IPS DF 4.7 (cell line): ENCODE measurements around the gene ZNF710.

Experiments used
- DNase-seq: peaks from one replicate; pipeline ENCODE4 v3.0.0-alpha.2; 2013; ENCODE audit warnings: low spot score; ENCODE audit errors: extremely low read depth

The ZNF710 gene

DNA sequence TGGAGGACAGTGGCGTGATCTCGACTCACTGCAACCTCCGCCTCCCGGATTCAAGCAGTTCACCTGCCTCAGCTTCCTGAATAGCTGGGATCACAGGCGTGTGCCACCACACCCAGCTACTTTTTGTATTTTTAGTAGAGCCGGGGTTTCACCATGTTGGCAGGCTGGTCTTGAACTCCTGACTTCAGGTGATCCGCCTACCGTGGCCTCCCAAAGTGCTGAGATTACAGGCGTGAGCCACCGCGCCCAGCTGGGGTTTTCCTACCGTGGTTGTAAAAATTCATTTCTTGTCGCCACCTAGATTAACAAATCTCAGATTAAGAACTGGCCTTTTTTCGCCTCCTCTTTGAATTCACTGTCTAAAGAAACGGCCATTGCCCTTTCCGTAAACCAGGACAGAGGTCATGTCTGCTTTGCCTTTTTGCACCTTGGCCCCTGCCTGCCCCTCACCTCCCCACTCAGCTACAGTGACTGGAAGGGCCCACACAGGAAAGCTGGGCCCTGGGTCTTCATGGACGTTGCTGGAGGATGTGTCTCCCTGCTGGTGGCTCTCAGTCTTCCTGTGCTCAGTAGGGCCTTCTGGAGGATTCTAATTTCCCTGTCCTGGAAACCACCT lies 17.2 kb downstream of the ZNF710 start:
- DNase-seq: no peak

DNA sequence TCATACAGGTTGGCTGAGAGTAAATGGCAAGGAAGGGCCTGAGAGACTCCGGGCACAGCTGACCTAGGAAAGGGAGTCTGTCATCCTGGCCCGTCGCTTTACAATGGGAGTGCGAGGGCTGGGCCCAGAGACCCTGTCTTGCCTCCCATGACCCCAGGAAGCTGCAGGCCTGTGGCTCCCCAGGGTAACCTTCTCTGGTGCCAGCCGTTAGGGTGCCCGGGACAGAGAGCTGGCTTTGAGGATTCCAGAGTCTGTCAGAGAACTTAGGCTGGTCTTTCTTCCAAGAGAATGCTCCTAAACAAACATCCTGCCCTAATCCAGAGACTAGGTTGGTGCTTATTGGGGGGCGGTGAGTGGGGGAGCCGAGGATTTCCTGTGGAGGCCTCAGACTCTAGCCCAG lies 18.5 kb downstream of the ZNF710 start:
- no peak for DNase-seq

GRCh38 chr15:90020021-90020735 lies 19.1 kb downstream of the ZNF710 start:
- no peak for DNase-seq

GRCh38 chr15:90020936-90021507 lies 19.9 kb downstream of the ZNF710 start:
- no peak for DNase-seq

GRCh38 chr15:90022345-90022744 lies 21.2 kb downstream of the ZNF710 start:
- DNase-seq: no peak

GRCh38 chr15:90022905-90023700 lies 22.0 kb downstream of the ZNF710 start:
- no peak for DNase-seq

- no peak for DNase-seq
Measured at GRCh38 chr15:90024406-90024805, 23.3 kb downstream of the ZNF710 start.

DNA sequence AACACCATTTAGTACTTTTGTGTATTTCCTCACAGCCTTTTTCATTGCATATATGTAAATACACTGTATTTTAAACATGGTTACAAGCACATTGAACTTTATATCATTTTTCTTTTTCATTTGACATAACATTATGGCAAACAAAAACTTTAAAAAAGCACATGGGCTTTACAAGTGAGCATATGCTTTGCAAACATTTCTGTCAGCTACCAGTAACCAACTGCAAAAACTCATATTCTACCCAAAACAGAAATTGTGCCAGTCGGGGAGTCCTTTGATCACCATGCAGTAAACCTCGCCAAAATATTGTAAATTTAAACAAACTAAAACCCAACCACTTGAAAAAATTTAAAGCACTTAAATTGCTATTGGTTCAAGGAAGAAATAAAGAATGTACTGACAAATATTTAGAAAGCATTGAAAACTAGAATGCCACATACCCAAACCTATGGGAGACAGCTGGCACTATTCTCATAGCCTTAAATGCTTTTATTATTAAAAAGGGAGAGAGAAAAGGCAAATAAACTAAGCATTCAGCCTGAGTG lies 24.4 kb downstream of the ZNF710 start:
- DNase-seq: no peak

GRCh38 chr15:90028376-90028944 lies 27.3 kb downstream of the ZNF710 start:
- DNase-seq: no peak

- no peak for DNase-seq
Measured at GRCh38 chr15:90029024-90029423, 27.9 kb downstream of the ZNF710 start.

DNA sequence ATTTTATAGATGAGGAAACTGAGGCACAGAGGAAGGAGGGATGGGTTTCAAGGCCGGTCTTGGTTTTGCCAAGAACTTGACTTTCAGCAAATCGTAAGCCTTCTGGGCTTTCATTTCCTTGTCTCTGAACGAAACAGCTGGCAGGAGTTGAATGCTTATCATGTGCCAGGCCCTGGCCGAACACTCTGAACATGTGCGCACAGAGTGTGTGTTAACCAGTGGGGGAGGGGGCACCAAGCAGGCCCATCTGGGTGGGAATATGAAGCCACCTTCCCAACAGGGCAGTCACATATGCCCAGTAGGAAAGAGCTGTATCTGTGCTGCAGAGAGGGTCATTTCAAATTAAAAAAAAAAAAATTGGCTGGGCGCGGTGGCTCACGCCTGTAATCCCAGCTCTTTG lies 29.3 kb downstream of the ZNF710 start:
- DNase-seq: no peak

GRCh38 chr15:90031231-90031791 lies 30.2 kb downstream of the ZNF710 start:
- DNase-seq: no peak

DNA sequence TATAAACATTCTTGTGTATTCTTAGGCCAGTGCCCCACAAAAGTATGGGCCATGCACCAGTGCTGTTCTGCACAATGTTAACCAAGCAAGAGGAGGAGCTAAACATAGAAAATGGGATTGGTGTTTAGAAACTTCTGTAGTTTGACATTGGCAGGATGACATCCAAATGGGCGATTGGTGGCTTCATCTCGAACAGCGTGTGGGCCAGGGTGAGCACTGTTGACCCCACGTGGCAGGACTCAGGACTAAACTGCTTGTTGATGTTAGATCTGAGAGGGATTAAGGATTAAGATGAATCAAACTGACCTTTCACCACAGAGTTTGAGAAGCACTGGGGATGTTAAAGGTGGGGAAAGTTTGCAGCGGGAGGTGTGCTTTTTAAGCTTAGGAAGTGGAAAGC lies 31.9 kb downstream of the ZNF710 start:
- no peak for DNase-seq

- DNase-seq: no peak
Measured at GRCh38 chr15:90033448-90033847, 32.3 kb downstream of the ZNF710 start.

- no peak for DNase-seq
Measured at GRCh38 chr15:90035095-90035839, 34.1 kb downstream of the ZNF710 start.

DNA sequence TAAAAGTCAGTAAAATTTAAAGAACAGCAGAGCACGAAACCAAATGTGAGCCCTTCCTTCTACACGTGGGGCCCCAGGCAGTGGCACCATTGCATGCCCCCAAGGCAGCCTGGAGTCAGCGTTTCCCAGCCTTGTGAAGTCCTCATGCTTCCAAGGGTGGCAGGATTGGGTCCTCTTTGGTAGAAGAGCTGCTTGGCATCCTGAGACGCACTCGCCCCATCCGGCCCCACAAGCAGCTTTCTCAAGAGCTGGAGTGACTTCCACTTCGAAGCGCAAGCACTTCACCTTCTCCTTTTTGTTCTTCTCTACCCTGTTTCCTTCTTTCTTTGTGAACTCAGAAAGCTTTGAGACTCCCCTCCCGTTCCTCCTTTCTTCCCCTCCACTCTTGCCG lies 34.7 kb downstream of the ZNF710 start:
- DNase-seq: no peak

DNA sequence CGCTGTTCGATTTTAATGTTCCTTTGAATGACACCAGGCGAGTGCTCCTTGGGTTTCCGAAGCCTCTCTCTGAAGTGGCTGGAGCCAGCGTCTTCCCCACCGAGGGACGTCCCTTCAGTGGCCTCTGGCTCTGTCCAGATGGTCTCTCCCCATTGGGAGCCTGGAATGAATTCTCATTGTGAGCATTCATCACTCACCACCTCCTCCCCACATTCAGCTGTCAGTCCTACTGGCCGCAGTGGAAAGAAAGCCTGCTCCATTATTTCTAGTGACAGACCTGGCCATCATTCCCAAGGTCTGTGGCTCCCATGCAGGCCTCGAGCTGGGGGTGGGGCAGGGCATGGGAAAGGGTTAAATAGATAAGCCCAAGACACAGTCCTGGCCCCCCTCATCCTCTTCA lies 35.2 kb downstream of the ZNF710 start:
- DNase-seq: no peak

DNA sequence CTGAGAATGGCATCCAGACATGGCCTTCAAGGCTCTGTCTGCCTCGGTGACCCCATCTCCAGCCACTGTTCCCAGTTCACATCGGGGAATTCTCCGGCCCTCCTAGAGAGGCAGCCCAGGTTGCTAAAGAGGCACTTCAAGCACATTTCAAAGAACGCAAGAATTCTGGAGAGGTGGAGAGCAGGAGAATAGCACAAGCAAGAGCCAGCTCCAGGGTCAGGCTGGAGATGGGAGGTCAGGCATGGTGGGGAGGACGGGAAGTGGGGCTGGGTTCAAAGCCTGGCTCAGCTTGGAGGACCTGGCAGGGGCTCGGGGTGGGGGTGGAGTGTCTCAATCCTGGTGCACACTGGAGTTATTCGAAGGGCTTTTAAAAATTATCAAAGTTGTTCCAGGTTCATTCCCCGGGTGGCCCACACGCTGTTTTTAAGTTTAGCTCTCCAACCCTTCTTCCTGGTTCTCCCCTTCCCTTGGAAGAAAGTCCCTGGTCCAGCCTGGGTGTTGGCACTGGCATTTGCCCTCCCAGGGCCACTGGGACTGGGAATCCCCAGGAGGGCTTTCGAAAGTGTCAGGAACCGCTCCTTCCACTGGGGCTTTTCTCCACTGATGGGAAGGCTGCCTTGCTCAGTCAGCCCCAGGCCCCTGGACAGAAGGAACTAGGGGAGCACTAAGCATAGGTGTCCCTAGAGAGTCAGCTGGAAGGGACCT lies 35.8 kb downstream of the ZNF710 start:
- DNase-seq: no peak

GRCh38 chr15:90037511-90037860 lies 36.4 kb downstream of the ZNF710 start:
- DNase-seq: no peak
